Stimulated activated CD8-positive, alpha-beta memory T cell treated with anti-CD3 and anti-CD28 coated beads, Interleukin-4, amount 100 ng/mL, for 24 hours (primary cell): ENCODE measurements around the gene ACTR2.
"Not testable (repeated sequence)": the region's sequence is repeated elsewhere in the genome, so short reads cannot be mapped to it uniquely, and the experiment has no call there.

ENCODE experiments used
- DNase-seq: peaks from one replicate; pipeline ENCODE4 v3.0.0-alpha.2; 2020; ENCODE audit warnings: low read depth

The ACTR2 gene

GRCh38 chr2:65228263-65228750, 676 bp downstream of the ACTR2 start:
- no peak for DNase-seq

- no peak for DNase-seq
Observed at GRCh38 chr2:65231121-65231520, 3.5 kb downstream of the ACTR2 start.

- DNase-seq: no peak
Observed at GRCh38 chr2:65231892-65232477, 4.4 kb downstream of the ACTR2 start.

- DNase-seq: no peak
Observed at GRCh38 chr2:65232636-65233035, 5.0 kb downstream of the ACTR2 start.

GRCh38 chr2:65240657-65241056, 13.0 kb downstream of the ACTR2 start:
- DNase-seq: no peak

GRCh38 chr2:65244452-65244851, 16.8 kb downstream of the ACTR2 start:
- DNase-seq: not testable (repeated sequence)

- DNase-seq: no peak
Observed at GRCh38 chr2:65252640-65253039, 25.0 kb downstream of the ACTR2 start.

- no peak for DNase-seq
Observed at GRCh38 chr2:65255356-65255755, 27.7 kb downstream of the ACTR2 start.

GRCh38 chr2:65256054-65256453, 28.4 kb downstream of the ACTR2 start:
- DNase-seq: no peak

- not testable (repeated sequence) for DNase-seq
Observed at GRCh38 chr2:65257866-65258265, 30.2 kb downstream of the ACTR2 start.

GRCh38 chr2:65261676-65262075, 34.0 kb downstream of the ACTR2 start:
- DNase-seq: no peak

- no peak for DNase-seq
Observed at GRCh38 chr2:65263262-65263661, 35.6 kb downstream of the ACTR2 start.

- DNase-seq: no peak
Observed at GRCh38 chr2:65263986-65264385, 36.4 kb downstream of the ACTR2 start.

- DNase-seq: no peak
Observed at GRCh38 chr2:65264821-65265670, 37.4 kb downstream of the ACTR2 start.

- no peak for DNase-seq
Observed at GRCh38 chr2:65265671-65266045, 38.0 kb downstream of the ACTR2 start.

- DNase-seq: no peak
Observed at GRCh38 chr2:65267008-65267407, 39.4 kb downstream of the ACTR2 start.

- DNase-seq: no peak
Observed at GRCh38 chr2:65268957-65269356, 41.3 kb downstream of the ACTR2 start.

GRCh38 chr2:65273344-65273743, 45.7 kb downstream of the ACTR2 start:
- no peak for DNase-seq

- no peak for DNase-seq
Observed at GRCh38 chr2:65275141-65275915, 47.7 kb downstream of the ACTR2 start.

- DNase-seq: no peak
Observed at GRCh38 chr2:65276609-65277008, 49.0 kb downstream of the ACTR2 start.

GRCh38 chr2:65277118-65277517, 49.5 kb downstream of the ACTR2 start:
- DNase-seq: no peak

- DNase-seq: no peak
Observed at GRCh38 chr2:65277791-65278483, 50.3 kb downstream of the ACTR2 start.
